GM19372 (cell line): Measurements from ENCODE around the gene ROR2.

ENCODE experiments used
- ATAC-seq: cut with Tn5 transposase; IDR thresholded peaks from one replicate; pipeline ENCODE4 v1.9.1; 2021; ENCODE audit warnings: mild to moderate bottlenecking, low read depth, moderate library complexity; ENCODE audit not compliant: unreplicated experiment

Gene ROR2

DNA sequence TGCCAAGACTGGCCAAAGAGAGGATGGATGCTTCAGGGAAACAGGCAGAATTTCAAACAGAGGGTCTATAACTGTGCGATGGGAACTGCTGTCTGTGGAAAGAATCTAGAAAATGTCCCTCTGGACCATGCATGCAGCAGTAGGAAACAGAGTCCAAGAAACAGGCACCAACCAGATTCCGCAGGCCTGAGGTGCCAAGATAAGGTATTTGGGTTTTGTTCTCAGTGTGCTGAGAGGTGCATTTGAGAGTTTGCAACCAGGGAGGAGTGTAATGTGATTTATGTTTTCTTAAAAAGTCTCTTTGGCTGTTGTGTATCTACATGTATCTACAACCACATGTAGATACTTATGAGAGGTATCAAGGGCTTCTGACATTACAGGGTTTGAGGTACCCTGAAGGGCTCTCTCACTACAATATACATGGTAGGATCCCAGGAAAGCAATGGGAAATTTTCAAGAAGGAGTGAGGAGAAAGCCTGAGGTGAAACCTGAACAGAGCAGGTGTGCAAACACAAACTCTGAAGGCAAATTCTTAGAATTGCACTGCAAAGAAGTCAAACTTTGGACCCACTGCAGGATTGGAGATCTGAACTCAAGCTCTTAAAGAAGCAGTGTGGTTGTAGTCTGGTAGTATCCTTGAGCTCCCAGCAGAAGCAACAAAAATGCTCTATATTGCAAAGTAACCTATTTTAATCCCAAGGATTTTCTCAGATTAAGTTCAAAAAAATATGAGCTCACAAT lies 343.6 kb downstream of the ROR2 start:
- ATAC-seq = no peak

DNA sequence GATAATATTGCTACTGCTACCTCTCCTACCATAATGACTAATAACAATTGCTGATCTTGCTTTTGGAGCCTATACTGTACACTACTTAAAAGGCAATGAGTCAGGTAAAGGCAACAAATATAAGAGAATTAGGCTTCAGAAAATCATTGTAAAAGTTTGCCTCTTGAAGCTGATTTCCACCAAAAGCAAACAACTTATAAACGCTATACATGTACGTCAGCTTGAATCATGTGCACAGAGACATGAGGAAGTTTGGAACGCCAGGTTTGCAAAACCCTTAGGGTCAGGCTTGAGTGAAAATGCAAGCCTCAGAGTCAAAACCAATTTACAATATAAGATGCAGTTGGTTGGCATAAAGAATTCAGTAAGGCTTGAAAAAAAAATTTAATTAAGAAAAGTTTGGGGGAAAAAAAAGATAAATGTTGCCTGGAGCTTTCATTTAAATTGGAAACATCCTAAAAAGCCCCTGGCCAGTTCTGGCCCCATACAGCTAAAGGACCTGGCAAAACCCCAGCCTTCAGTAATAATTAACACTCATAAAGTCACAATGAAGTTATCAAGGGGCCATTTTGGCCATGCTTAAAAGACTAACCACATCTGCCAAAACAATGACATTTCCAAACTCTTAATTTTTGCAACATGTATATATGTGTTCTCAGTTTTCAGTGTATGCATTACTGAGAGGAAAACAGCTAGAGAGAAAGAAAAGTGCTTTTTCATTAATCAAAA lies 345.4 kb downstream of the ROR2 start:
- ATAC-seq = no peak

DNA sequence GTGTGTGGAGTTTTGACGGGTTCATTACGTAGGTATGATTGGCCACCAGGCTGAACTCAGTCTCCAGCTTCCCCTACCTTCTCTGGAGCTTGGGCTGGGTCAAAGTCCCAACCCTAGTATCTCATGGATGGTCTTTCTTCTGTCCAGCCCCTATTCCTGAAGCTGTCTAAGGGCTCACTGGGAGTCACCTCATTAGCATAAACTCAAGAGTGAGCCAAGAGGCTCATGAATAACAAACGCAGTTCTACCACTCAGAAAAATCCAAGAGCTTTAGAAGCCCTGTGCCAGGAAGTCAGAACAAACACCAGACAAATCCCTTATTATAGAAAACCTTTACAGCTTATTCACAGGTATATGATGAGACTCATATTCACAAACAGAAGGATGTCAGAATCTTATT lies 346.1 kb downstream of the ROR2 start:
- ATAC-seq = no peak

DNA sequence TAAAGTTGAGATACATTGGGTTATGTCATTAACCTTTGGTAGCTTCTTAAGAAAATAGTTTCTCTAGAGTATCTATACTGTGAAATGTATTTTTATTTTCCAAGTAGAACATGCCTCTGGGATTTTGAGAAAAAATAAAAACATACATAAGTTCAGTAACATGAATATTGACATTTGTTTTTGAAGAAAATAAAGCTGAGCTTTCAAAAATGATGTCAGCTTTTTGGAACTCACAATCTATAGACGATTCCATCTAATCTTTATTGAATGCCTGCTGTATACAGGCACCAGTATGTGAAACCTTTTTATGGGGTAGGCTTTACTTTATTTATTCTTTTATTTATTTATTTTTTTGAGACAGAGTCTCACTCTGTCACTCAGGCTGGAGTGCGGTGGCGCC lies 350.5 kb downstream of the ROR2 start:
- ATAC-seq = no peak

DNA sequence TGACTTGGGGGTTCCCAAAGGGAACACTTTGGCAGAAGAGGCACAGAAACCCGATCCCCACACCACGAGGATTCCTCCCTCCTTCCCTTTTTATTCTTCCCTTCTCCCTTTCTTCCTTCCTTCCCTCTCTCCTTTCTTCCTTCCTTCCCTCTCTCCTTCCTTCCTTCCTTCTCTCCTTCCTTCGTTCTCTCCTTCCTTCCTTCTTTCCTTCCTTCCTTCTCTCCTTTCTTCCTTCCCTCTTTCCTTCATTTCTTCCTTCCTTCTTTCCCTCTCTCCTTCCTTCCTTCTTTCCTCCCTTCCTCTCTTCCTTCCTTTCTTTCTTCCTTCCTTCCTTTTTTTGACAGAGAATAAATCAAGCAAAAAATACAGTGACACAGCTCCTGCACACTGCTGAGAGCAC lies 358.4 kb downstream of the ROR2 start:
- no peak for ATAC-seq

DNA sequence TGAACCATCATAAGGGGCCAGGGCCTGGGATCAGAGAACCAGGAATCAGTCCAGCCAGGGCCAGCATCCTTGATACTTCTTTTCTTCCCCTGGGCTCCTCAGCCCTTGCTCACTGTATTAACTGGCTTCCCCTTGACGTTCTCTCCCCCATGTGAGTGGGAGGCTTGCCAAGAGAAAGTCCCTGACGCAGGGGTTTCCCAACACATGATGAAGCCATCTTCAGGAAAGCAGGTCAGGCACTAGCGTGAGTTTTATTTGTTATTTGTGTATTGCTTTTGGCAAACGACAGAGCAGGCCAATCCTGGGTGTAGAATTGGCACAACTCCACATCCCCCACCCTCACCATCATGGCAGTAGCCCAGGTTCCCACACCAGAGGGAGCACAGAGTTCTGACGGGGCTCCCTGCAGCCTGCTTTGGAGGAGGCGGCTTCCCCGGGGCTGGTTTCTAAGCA lies 360.9 kb downstream of the ROR2 start:
- no peak for ATAC-seq

DNA sequence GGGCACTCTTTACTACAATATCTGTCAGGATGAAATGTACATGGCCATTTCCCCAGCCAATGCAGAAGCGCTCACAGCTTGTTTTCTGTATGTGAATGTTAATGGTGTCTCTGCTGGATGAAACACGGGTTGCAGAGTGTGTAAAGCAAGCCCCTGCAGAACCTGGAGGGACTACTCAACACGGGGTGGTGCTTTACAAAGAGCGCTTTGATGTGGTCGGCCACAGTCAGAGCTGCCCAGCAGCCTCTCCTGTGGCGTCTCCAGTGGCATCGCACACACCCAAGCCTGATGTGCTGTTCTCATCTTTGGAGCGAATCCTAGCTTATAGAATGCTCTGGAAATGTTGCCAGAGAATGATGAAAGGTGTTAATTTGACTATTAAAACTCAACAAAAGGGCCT lies 363.7 kb downstream of the ROR2 start:
- no peak for ATAC-seq

DNA sequence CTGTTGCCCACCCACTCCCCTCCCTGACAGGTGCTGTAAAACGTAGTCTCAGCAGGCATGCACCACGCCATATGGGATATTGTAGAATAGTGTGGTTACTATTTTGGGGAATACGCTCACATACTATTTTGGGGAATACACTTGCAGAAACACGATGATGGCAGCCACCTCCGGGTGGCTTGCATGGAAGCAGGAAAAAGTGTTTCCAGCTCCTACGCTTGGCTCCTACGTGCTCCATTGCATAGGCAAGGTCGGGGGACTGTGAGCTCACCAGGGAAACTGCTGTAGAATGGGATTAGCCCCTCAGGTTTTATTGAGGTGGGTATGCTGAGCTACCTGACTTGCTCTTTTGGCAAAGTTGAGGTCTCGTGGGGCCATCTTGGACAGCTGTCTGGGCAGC lies 366.1 kb downstream of the ROR2 start:
- ATAC-seq = no peak

DNA sequence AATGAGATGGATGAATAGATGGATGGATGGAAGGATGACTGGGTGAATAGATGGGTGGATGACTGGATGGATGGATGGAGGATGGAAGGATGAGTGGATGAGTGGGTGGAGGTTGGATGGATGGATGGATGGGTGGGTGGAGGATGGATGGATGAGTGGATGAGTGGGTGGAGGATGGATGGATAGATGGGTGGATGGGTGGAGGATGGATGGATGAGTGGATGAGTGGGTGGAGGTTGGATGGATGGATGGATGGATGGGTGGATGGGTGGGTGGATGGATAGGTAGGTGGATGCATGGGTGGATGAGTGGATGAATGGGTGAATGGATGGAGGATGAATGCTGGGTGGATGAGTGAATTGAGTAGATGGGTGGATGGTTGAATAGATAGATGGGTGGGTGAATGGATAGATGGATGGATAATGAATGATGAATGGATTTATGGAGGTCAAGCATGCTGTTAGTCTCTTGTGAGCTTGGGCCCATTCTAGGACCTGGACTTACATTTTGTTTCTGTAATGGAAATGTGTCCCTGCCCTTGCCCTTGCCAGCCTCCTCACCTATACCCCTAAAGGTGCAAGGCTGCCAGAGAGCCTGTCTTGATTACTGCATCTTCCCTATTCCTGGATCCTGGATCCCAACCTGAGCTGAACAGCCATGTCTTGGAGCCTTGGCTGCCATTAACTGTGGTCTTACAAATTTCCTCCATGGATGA lies 366.7 kb downstream of the ROR2 start:
- ATAC-seq = no peak

DNA sequence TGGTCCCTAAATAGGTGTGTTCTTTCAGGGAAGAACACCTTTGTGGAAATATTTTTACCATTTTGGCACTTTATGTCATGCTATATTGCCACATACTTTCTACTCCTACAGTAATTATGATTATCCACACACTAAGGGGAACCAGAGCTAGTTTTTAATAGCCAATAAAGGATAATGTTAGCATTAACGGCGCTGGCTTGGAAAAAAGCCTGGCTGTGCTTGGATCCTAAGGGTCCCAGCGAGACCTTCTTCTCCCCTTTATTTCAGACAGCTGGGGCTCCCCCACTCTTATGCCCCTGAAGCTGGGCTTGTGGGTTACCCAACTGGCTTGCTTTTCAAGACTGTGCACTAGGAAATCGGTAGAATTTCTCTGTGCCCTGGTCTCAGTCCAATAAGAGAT lies 367.8 kb downstream of the ROR2 start:
- ATAC-seq = no peak

DNA sequence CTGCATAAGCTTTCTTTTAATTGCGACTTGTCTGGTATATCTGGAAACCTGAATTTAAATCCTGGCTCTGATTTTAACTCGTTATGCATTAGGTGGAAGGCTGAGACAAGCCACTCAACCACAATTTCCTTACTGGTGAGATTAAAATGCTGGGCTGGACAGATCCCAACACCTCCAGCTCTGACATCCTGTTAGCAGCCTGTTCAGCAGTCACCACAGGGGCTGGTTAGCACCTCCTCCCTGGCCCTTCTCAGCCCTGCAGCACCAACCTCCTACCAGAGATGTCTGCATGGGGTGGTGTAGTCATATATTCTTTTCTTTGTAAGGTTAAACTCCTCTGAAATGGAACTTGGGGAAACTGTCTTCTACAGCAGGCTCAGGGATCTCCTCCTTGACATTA lies 369.9 kb downstream of the ROR2 start:
- ATAC-seq = no peak

DNA sequence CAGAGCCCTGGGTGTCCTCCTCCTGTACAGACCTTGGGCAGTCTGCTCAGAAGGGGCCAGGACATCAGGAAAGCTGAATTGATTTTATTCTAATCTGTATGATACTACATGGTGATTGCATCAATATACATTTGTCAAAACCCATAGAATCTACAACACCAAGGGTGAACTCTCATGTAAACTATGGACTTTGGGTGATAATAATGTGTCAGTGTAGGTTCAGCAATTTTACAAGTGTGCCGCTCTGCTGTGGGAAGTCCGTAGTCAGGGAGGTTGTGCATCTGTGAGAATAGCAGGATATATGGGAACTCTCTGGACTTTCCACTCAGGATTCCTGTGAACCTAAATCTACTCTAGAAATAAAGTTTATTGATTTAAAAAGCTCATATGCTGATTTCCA lies 371.1 kb downstream of the ROR2 start:
- ATAC-seq = no peak

DNA sequence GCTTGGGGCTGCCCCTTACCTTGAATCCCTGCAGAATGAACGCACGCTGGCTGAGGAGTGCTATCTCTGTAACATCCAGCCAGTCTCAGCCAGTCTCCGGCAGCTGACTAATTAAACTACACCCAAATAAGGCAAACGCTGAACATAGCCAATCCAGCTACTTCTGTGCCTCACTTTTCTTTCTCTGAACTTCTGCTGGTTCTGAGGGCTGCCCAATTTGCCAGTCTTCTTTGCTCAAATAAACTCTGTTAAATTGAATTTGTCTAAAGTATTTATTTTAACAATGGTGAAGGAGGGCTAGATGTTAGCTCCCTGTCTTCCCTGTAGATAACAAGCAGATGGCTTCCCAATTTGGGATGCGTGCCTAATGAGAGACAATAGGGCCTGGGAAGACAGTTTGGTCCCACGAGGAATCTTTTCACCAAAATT lies 372.4 kb downstream of the ROR2 start:
- no peak for ATAC-seq

DNA sequence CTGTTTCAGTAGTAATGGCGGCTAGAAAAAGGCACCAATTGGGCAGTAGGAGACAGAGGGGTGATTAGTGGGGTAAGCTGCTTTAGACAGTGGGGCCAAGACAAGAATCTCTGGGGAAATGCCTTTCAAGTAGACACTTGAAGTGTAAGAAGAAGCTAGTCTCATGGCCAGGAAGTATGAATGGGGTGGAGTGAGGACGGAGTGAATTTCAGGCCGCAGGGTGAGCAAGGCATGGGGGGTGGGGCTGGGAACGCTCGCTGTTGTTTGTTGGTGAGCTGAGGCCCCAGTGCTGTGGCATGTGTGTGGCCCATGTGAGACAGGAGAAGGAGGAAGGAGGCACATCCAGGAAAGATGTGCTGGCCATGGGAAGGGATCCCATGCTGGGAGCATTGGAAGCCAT lies 377.2 kb downstream of the ROR2 start:
- no peak for ATAC-seq

DNA sequence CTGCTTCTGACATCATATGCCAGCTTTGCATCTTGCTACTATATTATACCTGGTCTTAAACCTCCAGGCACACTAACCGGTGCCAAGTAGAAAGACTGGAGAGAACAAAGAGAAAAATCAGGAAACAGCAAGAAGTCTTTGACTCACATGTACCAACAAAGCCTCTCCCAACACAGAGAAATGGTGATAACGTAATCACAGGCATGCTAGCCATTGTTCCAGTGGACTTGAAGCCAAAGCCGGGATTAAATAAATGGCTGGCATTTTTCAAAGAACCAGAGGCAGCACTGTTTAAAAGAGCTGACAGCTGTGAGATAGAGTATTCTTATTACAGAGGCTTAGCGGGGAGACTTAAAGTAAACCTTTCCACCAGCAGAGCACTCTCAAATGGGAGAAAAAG lies 378.0 kb downstream of the ROR2 start:
- ATAC-seq = no peak

DNA sequence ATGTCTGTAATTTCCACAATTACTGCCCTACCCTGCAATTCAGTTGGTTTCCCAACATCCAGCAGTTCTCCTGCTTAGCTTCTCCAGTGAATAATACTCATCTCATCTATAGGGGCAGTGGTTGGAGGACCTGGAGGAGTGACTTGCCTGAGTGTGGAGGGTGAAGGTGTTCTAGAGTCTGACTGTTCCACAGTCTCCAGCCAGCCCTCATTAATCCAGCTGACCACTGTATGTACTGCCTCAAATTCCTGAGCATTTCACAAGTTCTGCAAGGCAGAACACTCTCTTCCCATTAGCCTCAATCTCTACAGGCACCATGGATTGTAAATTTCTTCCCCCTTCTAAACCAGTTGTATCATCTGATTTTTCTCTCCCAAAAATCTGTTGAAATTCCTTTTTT lies 379.0 kb downstream of the ROR2 start:
- no peak for ATAC-seq

DNA sequence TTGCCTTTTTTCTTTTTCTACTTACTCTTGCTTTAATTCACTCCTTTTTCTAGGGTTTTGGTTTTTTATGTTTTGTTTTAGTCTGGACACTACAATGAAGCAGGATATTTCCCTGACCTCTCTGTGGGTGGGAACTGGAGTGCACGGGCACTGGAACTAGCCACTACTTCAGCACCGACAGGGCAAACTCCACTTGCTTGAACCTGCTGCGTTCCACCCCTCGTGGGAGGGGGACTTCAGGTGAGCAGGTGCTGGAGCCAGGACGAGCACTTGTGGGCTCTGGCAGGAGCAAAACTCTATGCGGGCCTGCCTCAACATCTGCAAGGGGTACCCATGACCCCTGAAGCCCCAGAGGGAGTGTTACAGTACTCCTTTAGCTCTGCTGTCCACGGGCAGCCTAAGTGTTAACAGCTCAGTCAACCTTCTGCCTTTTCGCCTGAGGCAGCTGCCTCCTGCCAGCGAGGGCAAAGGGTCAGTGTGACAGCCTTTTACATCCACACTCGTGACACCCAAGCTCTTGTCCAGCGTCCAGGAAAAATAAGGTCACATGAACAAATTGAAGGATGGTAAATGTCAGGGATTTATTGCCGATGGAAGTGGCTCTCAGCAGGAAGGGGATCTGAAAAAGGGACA lies 382.3 kb downstream of the ROR2 start:
- no peak for ATAC-seq

DNA sequence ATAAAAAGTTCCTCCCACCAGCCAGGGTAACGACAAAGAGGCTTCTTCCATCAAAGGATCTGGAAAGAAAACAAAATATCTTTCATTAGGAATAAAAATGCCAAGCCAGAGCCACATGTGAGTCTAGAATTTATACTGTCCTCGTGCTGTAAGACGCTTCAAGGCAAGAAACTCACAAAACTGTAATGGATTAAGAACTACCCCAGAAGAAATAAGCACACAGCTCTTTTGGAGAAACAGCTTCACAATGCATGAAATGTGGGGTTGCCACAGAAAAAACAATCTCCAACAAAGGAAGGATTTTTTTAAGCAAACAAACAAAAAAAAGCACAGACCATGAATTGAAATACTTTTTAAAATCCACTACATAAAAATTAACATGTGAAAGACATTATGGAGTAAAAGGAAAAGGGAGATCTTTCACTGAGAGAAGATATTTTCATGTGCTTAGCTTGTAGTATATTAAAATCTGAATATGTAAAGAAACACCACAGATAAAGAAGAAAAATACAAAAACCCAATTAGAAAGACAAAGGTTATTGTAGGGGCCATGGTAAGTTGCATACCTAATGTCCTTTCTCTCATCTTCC lies 385.9 kb downstream of the ROR2 start:
- ATAC-seq = no peak

DNA sequence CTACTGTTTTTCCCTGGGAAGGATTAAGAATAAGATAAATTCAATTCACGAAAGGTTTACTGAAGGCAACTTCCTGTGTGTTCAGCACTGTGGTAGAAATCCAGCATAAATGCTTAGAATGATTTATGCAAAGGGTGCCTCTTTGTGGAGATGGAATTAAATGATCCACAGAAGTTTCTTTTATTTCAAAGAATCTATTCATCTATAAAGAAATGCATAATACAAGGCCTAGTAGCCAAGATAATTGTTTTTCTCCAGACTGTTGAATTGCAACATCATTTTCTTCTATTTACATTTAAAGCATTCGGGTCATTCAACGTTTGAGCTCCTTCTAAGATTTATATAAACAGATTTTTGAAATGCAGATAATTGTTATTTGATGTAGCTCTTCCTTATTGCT lies 387.6 kb downstream of the ROR2 start:
- ATAC-seq = no peak

DNA sequence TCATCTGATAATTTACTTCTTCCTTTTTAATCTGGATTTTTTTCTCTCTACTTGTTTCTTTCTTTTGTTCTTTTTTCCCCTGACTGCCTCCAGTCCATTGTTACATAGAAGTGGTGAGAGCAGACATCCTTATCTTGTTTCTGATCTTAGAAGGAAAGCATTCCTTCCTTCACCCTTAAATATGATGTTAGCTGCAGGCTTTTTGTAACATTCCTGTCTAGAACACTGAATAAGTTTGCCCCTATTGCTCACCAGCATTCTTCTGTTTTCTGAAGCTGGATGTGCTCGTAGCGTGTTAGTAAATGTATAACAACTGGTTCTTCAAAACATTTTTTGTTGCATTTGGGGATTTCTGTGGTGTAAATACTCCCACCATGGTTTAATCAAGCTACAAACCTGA lies 389.7 kb downstream of the ROR2 start:
- ATAC-seq = no peak

DNA sequence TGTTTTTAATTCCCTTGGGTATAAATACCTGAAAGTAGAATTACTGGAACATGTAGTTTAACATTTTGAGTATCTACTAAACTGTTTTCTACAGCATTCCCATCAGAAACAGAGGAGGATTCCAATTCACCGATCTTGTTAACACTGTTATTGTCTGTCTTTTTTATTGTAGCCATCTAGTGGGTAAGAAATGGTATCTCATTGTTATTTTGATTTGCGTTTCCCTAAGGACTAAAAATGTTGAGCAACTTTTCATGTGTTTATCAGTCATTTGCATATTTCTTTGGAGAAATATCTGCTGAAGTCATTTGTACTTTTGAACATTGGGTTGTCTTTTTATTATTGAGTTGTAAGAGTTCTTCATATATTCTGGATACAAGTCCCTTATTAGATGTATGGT lies 391.1 kb downstream of the ROR2 start:
- no peak for ATAC-seq
